ENCODE data around the gene CXCL17.

Gene CXCL17

DNA sequence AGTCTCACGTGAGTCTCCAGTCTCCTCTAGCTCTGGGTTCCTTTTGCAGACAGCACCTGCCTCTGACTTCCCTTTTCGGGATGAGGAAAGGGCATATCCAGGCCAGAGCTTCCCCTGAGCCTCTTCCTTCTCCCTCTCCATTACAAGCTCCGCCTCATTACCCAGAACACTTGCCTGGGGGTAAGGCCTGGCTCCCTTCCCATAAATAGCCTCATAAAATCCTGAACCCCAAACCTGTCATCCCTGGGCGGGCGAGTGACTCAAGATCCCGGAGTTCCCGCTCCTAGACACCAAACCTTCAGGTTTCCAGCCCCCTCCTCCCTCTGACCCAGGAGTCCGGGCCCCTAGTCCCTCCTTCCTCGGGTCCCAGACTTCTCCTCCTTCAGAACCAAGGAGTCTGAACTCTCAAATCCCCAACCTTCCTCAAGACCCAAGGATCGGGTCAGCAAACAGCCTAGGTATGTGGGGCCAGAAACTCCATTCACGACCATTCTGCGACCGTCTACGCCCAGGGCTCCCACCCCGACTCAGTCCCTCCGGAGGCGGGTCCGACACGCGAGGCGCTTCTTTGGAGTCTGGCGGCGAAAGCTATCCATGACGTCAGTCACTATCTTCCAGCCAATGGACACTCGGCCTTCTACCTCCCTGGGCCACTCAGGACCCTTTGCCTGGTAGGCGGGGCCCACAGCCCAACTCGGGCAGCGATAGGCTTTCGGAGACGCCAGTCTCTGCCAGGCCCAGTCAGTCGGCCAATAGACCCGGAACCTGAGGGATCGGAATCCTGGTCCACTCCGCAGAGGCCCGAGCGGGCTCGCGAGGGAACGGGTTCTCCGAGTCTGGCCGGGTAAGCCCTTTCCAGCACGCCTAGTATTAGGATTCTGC lies 46.1 kb downstream of the CXCL17 start:
- peaks cover 0 to 14% (median 0%) of the 10 kb centered on the region in 11 experiments; a peak in 5 of 22 replicates for H4K20me1 ChIP-seq
- peaks cover 0 to 7% (median 0%) of the 10 kb centered on the region in 11 experiments; a peak in 5 of 22 replicates for H3K27me3 ChIP-seq
- H3K9me3 ChIP-seq (replicated peaks in 1 of 11) = no peaks in the 10 kb centered on the region
- H3K36me3 ChIP-seq = no peaks in the 10 kb centered on the region
- peak overlapping the region; percentile 93 to 99 (median 97) for H3K4me2 ChIP-seq
- H3K4me1 ChIP-seq = peaks cover 32 to 51% (median 42%) of the 10 kb centered on the region in 10 experiments
- no peak for TF ChIP-seq Cebpa-rat (IDR thresholded peaks at IDR 0.05)
- H3K9ac ChIP-seq = peak overlapping the region; percentile 77 to 89 (median 83)
- peak overlapping the region; percentile 62 to 82 (median 79) for H3K27ac ChIP-seq
- peak overlapping the region; percentile 62 to 84 (median 74) for H3K4me3 ChIP-seq

DNA sequence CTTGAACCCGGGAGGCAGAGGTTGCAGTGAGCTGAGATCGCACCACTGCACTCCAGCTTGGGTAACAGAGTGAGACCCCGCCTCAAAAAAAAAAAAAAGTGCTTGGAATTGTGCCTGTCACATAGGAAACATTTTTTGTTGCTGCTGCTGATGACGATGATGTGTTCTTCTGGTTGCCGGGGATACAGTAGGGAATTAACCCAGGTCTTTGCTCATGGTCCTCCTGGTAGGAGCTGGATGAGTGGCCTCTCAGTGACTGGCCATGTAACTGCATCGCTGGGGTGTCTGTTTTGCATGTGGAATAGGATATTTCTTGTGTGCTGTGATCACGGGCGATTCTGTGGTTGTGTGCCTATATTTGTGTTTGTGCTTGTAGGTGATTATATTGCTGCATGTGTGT lies 48.0 kb downstream of the CXCL17 start:
- Histone ChIP-seq H3K9me3 (replicated peaks in 1 of 11) (no peaks in the 10 kb centered on the region), H3K4me1 (peaks cover 22 to 36% (median 30%) of the 10 kb centered on the region in 10 experiments), H3K9ac (no peak overlapping the region), H3K27ac (no peak overlapping the region), H3K36me3 (no peaks in the 10 kb centered on the region), H4K20me1 (peaks cover 0 to under 1% (median 0%) of the 10 kb centered on the region in 11 experiments; a peak in 1 of 22 replicates), H3K4me2 (no peak overlapping the region), H3K27me3 (peaks cover 10 to 24% (median 16%) of the 10 kb centered on the region in 11 experiments; a peak in 21 of 22 replicates), H3K4me3 (no peak overlapping the region)
- TF ChIP-seq Cebpa-rat (IDR thresholded peaks at IDR 0.05) = no peak

DNA sequence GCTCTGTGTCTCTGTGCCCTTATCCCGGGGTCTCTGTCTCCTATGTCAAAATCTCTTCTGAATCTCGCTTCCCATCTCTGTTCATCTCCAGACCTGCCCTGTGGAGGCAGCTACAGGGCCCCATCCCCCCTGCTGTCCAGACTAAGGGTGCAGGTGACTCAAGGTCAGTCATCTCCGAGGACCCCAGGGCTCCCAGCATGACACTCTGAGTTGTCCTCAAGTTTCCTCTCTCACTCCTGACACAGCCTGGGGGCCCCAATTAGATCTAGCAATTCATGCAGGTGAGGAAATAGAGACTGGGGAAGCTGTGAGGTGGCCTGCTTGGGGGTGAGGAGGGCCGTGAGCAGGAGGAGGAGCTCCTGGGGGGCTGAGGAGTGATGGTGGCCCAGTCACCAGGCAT lies 50.6 kb downstream of the CXCL17 start:
- Histone ChIP-seq H3K4me3 (no peak overlapping the region), H4K20me1 (no peaks in the 10 kb centered on the region; a peak in 1 of 22 replicates), H3K36me3 (no peaks in the 10 kb centered on the region), H3K27ac (no peak overlapping the region), H3K4me1 (peaks cover 11 to 19% (median 15%) of the 10 kb centered on the region in 10 experiments), H3K4me2 (no peak overlapping the region), H3K9me3 (replicated peaks in 1 of 11) (no peaks in the 10 kb centered on the region), H3K27me3 (peaks cover 12 to 37% (median 21%) of the 10 kb centered on the region in 11 experiments; a peak in 21 of 22 replicates), H3K9ac (no peak overlapping the region)
- TF ChIP-seq Cebpa-rat (IDR thresholded peaks at IDR 0.05) = no peak

DNA sequence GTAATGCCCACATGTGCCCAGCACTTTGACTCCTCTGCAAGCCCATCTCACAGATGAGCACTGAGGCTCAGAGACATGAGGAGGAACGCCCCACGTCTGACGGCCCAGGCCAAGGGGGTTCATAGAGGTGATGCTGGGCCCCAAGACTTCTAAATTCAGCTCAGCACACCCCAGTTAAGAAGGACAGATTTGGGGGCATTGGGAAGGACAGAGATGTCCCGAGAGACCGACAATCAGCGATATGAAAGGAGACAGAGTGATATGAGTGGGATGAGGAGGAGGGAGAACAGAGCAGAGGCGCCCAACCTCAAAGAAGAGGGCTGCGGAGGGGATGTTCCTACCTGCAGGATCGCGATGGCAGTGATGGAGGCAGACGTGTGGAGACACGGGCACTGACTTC lies 52.8 kb downstream of the CXCL17 start, which contains the start of gene CNFN:
Gene CNFN, minus strand, starts transcription at position 399 of the 400 bp plus-strand sequence. CDS start 1,260 bp downstream, outside the sequence.
- Histone ChIP-seq H3K4me1 (peaks cover 0 to 13% (median 10%) of the 10 kb centered on the region in 10 experiments; a peak in 14 of 20 replicates), H3K27ac (no peak within 1 kb of the TSS)
- no peak for TF ChIP-seq Cebpa-rat (IDR thresholded peaks at IDR 0.05)

DNA sequence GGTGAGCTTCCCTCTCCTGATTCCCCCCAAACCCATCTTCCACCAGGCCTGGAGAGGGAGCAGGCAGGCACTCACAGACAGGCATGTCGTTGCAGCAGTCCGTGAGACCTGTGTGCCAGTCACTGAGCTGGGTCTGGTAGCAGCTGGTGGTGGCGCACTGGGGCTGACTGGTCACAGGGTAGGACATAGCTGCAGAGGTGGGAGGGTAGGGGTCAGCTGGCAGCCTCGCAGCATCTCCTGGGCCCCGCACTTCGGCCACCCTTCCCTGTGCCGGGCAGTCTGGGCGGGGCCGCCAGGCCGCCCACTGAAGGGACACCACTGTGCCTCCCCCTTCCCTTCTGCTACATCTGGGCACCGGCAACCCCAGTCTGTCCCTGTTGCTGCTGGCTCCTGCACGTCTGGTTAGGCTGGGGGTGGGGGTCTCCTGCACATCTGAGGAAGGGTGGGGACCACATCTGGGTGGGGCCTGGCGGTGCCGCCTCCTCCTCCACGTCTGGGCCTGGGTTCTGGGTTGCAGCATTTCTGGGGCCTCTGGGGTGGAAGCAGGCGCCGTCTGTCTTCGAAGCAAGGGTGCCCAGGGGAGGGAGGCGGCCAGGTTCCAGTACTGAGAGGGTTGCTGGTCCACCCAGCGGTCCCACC lies 53.8 kb downstream of the CXCL17 start:
- H3K4me2 ChIP-seq = no peak overlapping the region
- no peaks in the 10 kb centered on the region for H3K36me3 ChIP-seq
- H3K9ac ChIP-seq = no peak overlapping the region
- H3K4me3 ChIP-seq = no peak overlapping the region
- H3K9me3 ChIP-seq (replicated peaks in 1 of 11) = no peaks in the 10 kb centered on the region
- H3K27me3 ChIP-seq = peaks cover 12 to 37% (median 21%) of the 10 kb centered on the region in 11 experiments; a peak in 21 of 22 replicates
- no peaks in the 10 kb centered on the region; a peak in 1 of 22 replicates for H4K20me1 ChIP-seq
- H3K4me1 ChIP-seq = peaks cover 0 to 17% (median 13%) of the 10 kb centered on the region in 10 experiments; a peak in 17 of 20 replicates
- TF ChIP-seq Cebpa-rat (IDR thresholded peaks at IDR 0.05) = no peak
- H3K27ac ChIP-seq = no peak overlapping the region

More for the DNA sequence above, 52.8 kb downstream of the CXCL17 start, which contains the start of gene CNFN:
- Histone ChIP-seq H4K20me1 (no peaks in the 10 kb centered on the region; a peak in 1 of 22 replicates), H3K36me3 (no peaks in the 10 kb centered on the region), H3K4me3 (no peak within 1 kb of the TSS), H3K9me3 (replicated peaks in 1 of 11) (no peaks in the 10 kb centered on the region), H3K27me3 (peaks cover 12 to 37% (median 21%) of the 10 kb centered on the region in 11 experiments; a peak in 21 of 22 replicates), H3K4me2 (no peak within 1 kb of the TSS), H3K9ac (no peak within 1 kb of the TSS; a peak in 1 of 22 replicates)

DNA sequence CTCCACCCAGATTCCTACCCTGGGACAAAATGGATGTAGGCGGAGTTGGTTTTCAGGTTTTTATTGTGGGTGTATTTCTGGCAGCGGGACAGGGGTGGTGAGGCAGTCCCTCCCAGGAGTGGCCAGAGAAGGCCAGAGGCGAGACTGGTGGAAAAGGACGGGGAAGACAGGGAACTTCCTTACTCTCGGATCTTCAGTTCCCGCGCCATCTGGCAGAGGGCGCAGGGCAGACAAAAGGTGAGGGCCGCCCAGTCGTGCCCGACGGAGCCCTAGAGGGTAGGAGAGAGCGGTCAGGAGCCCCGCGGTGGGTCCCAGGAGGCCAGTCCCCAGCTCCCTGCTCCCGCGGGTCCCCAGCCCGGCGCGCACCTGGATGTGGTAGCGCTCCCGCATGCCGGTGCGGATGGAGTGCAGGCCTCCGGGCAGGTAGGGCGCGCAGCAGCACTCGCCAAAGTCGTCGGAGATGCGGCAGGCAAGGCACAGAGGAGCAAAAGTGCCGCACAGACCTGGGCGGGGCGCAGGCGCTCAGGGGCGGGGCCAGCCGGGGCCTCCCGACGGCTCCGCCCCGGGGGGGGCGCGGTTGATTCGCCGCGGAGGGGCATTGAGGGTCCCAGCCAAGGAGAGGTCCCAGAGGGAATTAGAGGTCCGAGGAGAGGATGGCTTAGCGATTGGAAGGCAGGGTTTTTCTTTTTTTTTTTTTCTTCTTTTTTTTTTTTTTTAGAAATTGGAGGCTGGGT lies 55.6 kb downstream of the CXCL17 start:
- H3K36me3 ChIP-seq = no peaks in the 10 kb centered on the region
- H3K4me2 ChIP-seq = peak overlapping the region; percentile 64 to 92 (median 86)

DNA sequence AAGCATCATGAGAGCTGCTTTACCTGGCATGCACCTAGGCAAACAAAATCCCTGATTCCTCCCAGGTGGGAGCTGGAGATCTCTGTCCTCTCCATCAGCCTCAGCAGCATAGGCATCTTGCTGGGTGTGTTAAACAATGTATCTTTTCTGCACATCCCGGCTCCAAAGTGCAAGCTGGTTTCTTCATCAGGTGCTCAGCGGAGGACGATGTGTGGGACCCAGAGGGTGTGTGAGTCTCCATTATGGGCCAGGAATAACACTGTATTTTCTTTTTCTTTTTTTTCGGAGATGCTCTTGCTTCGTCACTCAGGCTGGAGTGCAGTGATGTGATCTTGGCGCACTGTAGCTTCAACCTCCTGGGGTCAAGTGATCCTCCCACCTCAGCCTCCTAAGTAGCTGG lies 62.6 kb downstream of the CXCL17 start:
- Histone ChIP-seq H4K20me1 (no peaks in the 10 kb centered on the region; a peak in 2 of 22 replicates), H3K9me3 (replicated peaks in 1 of 11) (no peaks in the 10 kb centered on the region), H3K27me3 (no peaks in the 10 kb centered on the region), H3K36me3 (peaks cover 0 to 15% (median 11%) of the 10 kb centered on the region in 11 experiments; a peak in 11 of 22 replicates), H3K4me3 (no peak overlapping the region), H3K9ac (no peak overlapping the region), H3K4me1 (peaks cover 0 to 18% (median 14%) of the 10 kb centered on the region in 10 experiments; a peak in 15 of 20 replicates), H3K27ac (no peak overlapping the region), H3K4me2 (no peak overlapping the region)
- TF ChIP-seq Cebpa-rat (IDR thresholded peaks at IDR 0.05) = no peak

More for the DNA sequence above, 55.6 kb downstream of the CXCL17 start:
- peak overlapping the region; percentile 57 to 77 (median 70); a peak in 21 of 22 replicates for H3K9ac ChIP-seq
- H3K4me1 ChIP-seq = peaks cover 0 to 29% (median 25%) of the 10 kb centered on the region in 10 experiments; a peak in 17 of 20 replicates
- peaks cover 12 to 36% (median 21%) of the 10 kb centered on the region in 11 experiments; a peak in 21 of 22 replicates for H3K27me3 ChIP-seq
- no peaks in the 10 kb centered on the region for H3K9me3 ChIP-seq (replicated peaks in 1 of 11)
- H4K20me1 ChIP-seq = no peaks in the 10 kb centered on the region; a peak in 1 of 22 replicates
- peak overlapping the region; percentile 7 to 71 (median 51); a peak in 16 of 22 replicates for H3K27ac ChIP-seq
- no peak for TF ChIP-seq Cebpa-rat (IDR thresholded peaks at IDR 0.05)
- H3K4me3 ChIP-seq = peak overlapping the region; percentile 46 to 71 (median 58)

All from BLaER1 treated with 17β-estradiol and CSF1 and Interleukin-3, amounts not matched to agents 10 nM and 100 nM (cell line).